ENCODE results near the gene EXO5.
"Not testable (repeated sequence)": the region's sequence is repeated elsewhere in the genome, so short reads cannot be mapped to it uniquely, and the experiment has no call there.

Gene EXO5

GRCh38 chr1:40553017-40553416 is 44.5 kb downstream of the EXO5 start:
- no peak for DNase-seq (ENCODE audit: low spot score)

DNA sequence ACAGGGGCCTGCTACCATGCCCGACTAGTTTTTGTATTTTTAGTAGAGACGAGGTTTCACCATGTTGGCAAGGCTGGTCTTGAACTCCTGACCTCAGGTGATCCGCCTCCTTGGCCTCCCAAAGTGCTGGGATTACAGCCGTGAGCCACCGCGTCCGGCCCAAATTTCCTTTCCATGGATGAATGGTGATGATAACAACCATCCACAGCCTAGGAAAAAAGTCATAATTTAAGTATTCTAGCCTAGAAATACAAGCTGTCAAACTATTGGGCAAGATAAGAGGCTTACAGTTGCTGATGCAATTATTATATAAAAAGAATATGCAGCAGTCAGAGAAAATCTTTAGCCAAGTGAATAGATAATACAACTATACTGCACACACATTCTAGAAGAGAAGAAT is 46.2 kb downstream of the EXO5 start:
- not testable (repeated sequence) for DNase-seq (ENCODE audit: low spot score)

GRCh38 chr1:40556121-40556520 is 47.6 kb downstream of the EXO5 start:
- no peak for DNase-seq (ENCODE audit: low spot score)

DNA sequence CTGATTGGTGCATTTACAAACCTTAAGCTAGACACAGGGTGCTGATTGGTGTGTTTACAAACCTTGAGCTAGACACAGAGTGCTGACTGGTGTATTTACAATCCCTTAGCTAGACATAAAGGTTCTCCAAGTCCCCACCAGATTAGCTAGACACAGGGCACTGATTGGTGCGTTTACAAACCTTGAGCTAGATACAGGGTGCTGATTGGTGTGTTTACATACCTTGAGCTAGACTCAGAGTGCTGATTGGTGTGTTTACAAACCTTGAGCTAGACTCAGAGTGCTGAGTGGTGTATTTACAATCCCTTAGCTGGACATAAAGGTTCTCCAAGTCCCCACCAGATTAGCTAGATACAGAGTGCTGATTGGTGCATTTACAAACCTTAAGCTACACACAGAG is 49.7 kb downstream of the EXO5 start:
- not testable (repeated sequence) for DNase-seq (ENCODE audit: low spot score)

DNA sequence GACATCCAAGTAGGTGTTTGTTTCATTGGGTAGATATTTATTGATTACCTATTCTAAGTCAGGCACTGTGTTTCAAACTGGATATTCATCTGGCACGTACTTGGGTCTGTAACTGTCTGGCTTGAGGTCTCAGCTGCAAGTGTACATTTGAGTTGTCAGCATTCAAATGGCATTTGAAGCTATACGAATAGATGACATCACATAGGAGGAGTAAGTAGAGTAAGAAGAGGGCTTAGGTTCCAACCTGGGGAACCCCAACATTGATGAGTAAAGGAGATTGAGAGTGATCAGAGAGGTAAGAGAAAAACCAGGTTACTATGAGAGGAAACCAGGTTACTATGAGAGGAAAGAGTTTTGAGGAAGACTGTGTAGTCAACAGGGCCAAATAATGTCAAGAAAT is 53.6 kb downstream of the EXO5 start:
- no peak for DNase-seq (ENCODE audit: low spot score)

DNA sequence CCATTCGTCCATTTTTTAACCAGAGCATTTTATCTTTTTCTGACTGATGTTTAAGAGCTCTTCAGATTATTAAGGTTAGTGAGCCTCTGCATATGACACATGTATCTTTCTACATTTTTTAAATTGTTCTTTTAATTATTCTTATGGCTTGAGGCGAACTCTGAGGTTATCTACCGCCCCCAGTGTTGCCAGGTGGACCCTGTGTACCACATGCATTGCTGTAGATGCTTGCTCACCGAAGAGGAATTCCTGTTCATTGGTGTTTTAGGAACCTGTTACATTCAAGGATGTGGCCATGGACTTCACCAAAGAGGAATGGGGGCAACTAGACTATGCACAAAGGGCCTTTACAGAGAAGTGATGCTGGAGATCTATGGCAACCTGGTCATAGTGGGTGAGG is 54.7 kb downstream of the EXO5 start:
- DNase-seq (ENCODE audit: low spot score) = no peak

GRCh38 chr1:40564506-40564905 is 55.9 kb downstream of the EXO5 start:
- DNase-seq (ENCODE audit: low spot score) = no peak

DNA sequence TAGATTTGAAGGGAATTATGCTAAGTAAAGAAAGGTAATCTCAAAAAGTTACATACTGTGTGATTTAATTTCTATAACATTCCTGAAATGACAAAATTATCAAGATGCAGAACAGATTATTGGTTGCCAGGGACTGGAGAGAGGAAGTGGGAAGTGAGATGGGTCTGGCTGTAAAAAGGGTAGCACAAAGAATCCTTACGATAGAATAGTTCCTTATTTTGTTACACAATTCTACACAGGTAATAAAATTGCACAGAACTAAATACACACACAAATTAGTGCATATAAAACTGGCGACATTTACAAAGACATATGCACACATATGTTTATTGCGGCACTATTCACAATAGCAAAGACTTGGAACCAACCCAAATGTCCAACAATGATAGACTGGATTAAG is 56.3 kb downstream of the EXO5 start:
- no peak for DNase-seq (ENCODE audit: low spot score)
